ENCODE data around the gene TLNRD1. TPM values are rescaled to one million over a fixed set of nuclear protein-coding genes. Genes with fewer than 3 reads are reported as not detected.
A peak's percentile ranks its signal among the peaks of the same experiment; 100 is the strongest.

TLNRD1 gene
- total and polyA plus RNA-seq, 4 donors: 10.8 to 36.5 (median 20.7) TPM

DNA sequence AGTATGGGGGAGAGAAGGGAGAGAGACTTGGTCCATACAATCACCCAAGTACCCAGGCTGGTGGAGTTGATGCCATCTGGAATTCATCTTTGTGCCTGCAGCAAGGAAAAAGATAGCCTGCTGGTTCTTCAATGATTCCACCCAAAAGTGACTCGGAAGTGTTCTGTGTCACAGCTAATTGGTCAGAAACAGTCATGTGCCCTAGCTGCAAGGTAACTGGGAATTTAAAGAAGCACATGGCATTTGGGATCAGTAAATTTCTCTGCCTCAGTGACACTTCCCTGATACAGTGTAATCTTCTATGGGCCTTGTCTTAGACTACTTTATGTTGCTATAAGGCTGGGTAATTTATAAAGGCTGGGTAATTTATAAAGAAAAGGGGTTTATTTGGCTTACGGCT is 17.5 kb downstream of the TLNRD1 start:
- TF ChIP-seq, protein P1, sequence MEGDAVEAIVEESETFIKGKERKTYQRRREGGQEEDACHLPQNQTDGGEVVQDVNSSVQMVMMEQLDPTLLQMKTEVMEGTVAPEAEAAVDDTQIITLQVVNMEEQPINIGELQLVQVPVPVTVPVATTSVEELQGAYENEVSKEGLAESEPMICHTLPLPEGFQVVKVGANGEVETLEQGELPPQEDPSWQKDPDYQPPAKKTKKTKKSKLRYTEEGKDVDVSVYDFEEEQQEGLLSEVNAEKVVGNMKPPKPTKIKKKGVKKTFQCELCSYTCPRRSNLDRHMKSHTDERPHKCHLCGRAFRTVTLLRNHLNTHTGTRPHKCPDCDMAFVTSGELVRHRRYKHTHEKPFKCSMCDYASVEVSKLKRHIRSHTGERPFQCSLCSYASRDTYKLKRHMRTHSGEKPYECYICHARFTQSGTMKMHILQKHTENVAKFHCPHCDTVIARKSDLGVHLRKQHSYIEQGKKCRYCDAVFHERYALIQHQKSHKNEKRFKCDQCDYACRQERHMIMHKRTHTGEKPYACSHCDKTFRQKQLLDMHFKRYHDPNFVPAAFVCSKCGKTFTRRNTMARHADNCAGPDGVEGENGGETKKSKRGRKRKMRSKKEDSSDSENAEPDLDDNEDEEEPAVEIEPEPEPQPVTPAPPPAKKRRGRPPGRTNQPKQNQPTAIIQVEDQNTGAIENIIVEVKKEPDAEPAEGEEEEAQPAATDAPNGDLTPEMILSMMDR (IDR thresholded peaks at IDR 0.05; ENCODE audit: control extremely low read depth, extremely low read depth): no peak
- ATAC-seq (ENCODE audit: insufficient read depth, low FRiP score) (no peak), DNase-seq (no peak)
- no peaks in the 10 kb centered on the region for H3K27me3 ChIP-seq (ENCODE audit: control insufficient read depth in 3 of 3, insufficient read depth in 3 of 3, low read length in 2 of 3)
- H3K36me3 ChIP-seq (ENCODE audit: control insufficient read depth in 4 of 4, insufficient read depth in 4 of 4, low read length in 4 of 4): no peaks in the 10 kb centered on the region
- no peaks in the 10 kb centered on the region for H3K9me3 ChIP-seq (ENCODE audit: control insufficient read depth in 4 of 4, insufficient read depth in 3 of 4, low read length in 3 of 4)
- peaks cover 0 to 7% (median 0%) of the 10 kb centered on the region in 5 donors for H3K4me1 ChIP-seq (ENCODE audit: control insufficient read depth in 5 of 5, insufficient read depth in 5 of 5, low read length in 5 of 5)
- H3K9ac ChIP-seq (ENCODE audit: insufficient read depth in 1 of 2, low read length in 2 of 2): no peak overlapping the region
- 94 to 95% methylated on average over 2 of the region's 2 CpGs for WGBS, 2 donors
- no peak overlapping the region for H3K27ac ChIP-seq (ENCODE audit: low read depth in 1 of 2, low read length in 1 of 2)
- no peak overlapping the region for H3K4me3 ChIP-seq

DNA sequence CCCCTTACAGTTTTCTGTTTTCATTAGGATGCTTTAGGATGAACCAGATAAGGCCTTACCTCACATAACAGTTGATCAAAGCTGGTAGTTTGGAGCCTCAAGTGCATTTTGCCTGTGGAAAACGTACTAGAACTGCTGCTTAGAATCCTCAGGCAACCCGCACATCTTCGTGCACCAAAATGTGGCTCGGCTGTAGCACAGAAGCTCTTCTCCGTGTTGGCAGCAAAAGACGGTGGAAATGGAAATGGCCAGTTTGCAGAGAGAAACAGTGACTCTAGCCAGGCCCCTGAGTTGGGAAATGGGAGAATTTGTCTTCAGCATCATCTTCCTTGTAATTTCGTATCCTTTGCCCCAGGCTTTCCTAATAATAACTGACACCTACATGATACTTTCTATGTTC is 20.6 kb downstream of the TLNRD1 start:
- H3K27me3 ChIP-seq (ENCODE audit: control insufficient read depth in 3 of 3, insufficient read depth in 3 of 3, low read length in 2 of 3): no peaks in the 10 kb centered on the region
- H3K4me3 ChIP-seq: no peak overlapping the region
- H3K4me1 ChIP-seq (ENCODE audit: control insufficient read depth in 5 of 5, insufficient read depth in 5 of 5, low read length in 5 of 5): peaks cover 0 to 10% (median 7%) of the 10 kb centered on the region in 5 donors
- TF ChIP-seq, protein P1 (IDR thresholded peaks at IDR 0.05; ENCODE audit: control extremely low read depth, extremely low read depth): no peak
- 93 to 94% methylated on average over 7 of the region's 7 CpGs for WGBS, 2 donors
- DNase-seq (no peak), ATAC-seq (ENCODE audit: insufficient read depth, low FRiP score) (no peak)
- no peak overlapping the region for H3K9ac ChIP-seq (ENCODE audit: insufficient read depth in 1 of 2, low read length in 2 of 2)
- H3K27ac ChIP-seq (ENCODE audit: low read depth in 1 of 2, low read length in 1 of 2): no peak overlapping the region
- no peaks in the 10 kb centered on the region for H3K9me3 ChIP-seq (ENCODE audit: control insufficient read depth in 4 of 4, insufficient read depth in 3 of 4, low read length in 3 of 4)
- no peaks in the 10 kb centered on the region for H3K36me3 ChIP-seq (ENCODE audit: control insufficient read depth in 4 of 4, insufficient read depth in 4 of 4, low read length in 4 of 4)

DNA sequence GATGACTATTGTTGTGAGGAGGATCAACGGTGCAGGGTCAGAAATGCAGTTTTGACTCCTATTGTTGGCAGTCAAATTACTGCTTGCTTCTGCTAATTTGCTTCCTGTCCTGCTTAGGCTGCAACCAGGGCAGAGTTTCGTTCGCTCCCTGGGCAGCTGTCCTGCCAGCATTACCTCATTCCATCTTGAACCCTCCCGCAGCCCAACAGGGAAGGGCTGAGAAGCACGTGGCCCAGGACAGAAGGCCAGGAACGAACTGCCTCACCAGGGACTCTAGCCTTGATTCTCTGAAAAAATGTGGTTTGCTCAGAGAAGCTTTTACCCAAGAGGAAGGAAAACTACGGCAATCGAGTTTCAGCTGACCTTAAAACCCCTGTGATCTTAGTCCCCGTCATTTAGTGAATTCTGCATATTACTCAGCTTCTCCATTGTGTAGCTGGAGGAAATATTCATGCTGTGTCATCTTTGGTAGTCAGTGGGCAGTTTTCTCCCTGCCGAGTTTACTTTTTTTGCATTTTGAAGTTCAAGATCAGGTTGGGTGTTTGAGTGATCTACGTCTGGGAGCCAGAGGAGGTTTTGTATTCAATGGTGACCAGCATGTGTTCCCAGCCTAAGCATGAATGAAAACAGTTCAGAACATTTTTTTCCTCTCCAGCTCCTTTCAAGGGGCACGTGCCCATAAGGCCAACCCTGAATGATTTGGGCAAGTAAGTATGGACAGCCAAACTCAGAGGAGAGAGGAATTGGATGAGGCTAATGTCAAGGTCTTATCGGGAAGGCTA is 23.0 kb downstream of the TLNRD1 start:
- Histone ChIP-seq H3K36me3 (ENCODE audit: control insufficient read depth in 4 of 4, insufficient read depth in 4 of 4, low read length in 4 of 4) (no peaks in the 10 kb centered on the region), H3K9me3 (ENCODE audit: control insufficient read depth in 4 of 4, insufficient read depth in 3 of 4, low read length in 3 of 4) (no peaks in the 10 kb centered on the region), H3K27ac (ENCODE audit: low read depth in 1 of 2, low read length in 1 of 2) (peak overlapping the region; percentile 47 to 84), H3K4me1 (ENCODE audit: control insufficient read depth in 5 of 5, insufficient read depth in 5 of 5, low read length in 5 of 5) (peaks cover 0 to 10% (median 7%) of the 10 kb centered on the region in 5 donors), H3K9ac (ENCODE audit: insufficient read depth in 1 of 2, low read length in 2 of 2) (no peak overlapping the region), H3K4me3 (no peak overlapping the region), H3K27me3 (ENCODE audit: control insufficient read depth in 3 of 3, insufficient read depth in 3 of 3, low read length in 2 of 3) (no peaks in the 10 kb centered on the region)
- DNase-seq (peak; percentile 17 to 53 (median 18)), ATAC-seq (ENCODE audit: insufficient read depth, low FRiP score) (peak; percentile 78)
- WGBS, 2 donors: 27 to 41% methylated on average over 13 of the region's 13 CpGs
- TF ChIP-seq, protein P1 (IDR thresholded peaks at IDR 0.05; ENCODE audit: control extremely low read depth, extremely low read depth): no peak
